Measurements from ENCODE around the gene TSPAN9. TPM values are rescaled to one million over a fixed set of nuclear protein-coding genes. Genes with fewer than 3 reads are reported as not detected.

TSPAN9 gene
- total and polyA plus RNA-seq, 9 donors, result 24.9 to 72.3 (median 55.7) TPM

DNA sequence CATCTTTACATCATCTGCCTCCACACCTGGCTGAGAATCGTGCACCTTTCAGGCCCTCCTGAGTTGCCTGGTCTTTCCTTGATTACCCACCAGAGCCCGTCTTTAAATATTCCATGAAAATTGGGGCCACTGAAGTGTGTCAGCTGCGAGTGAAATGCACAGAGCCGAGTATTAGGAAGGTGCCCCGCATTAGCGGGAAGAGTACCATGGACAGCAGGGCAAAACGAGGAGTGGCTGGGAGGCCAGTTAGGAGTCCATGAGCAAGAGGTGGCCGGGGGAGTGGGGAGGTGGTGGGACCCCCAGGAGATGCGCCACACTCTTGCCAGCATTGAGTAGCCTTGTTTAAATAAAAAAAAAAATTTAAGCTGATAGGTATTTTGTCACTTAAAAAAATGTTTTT, 99.6 kb downstream of the TSPAN9 start:
- intact Hi-C loops (cut with DNase I), result loop anchor here in 1 of 4 donors (10.0 kb wide), 1 partner anchor 1968 kb away; no protein-coding TSS in a partner anchor
- no peak for DNase-seq
- 91 to 93% (median 93%) methylated on average over 9 of the region's 9 CpGs for WGBS, 3 donors
- Histone ChIP-seq H3K4me3 (no peak overlapping the region), H3K36me3 (no peaks in the 10 kb centered on the region), H3K27me3 (no peaks in the 10 kb centered on the region), H3K27ac (no peak overlapping the region), H3K9me3 (no peaks in the 10 kb centered on the region), H3K4me1 (ENCODE audit: insufficient read depth) (peaks cover 3% of the 10 kb centered on the region)
- TF ChIP-seq POLR2A (IDR thresholded peaks at IDR 0.05), result no peak

GRCh38 chr12:3177778-3178425, 100.7 kb downstream of the TSPAN9 start:
- H3K27ac ChIP-seq, result no peak overlapping the region
- no peak for DNase-seq
- peaks cover 3% of the 10 kb centered on the region for H3K4me1 ChIP-seq (ENCODE audit: insufficient read depth)
- H3K27me3 ChIP-seq, result no peaks in the 10 kb centered on the region
- H3K4me3 ChIP-seq, result no peak overlapping the region
- intact Hi-C loops (cut with DNase I), result loop anchor here in 1 of 4 donors (10.0 kb wide), 1 partner anchor 1967 kb away; no protein-coding TSS in a partner anchor
- TF ChIP-seq EP300 (IDR thresholded peaks at IDR 0.05) (no peak), POLR2A (IDR thresholded peaks at IDR 0.05) (no peak)
- TF ChIP-seq, protein P1, sequence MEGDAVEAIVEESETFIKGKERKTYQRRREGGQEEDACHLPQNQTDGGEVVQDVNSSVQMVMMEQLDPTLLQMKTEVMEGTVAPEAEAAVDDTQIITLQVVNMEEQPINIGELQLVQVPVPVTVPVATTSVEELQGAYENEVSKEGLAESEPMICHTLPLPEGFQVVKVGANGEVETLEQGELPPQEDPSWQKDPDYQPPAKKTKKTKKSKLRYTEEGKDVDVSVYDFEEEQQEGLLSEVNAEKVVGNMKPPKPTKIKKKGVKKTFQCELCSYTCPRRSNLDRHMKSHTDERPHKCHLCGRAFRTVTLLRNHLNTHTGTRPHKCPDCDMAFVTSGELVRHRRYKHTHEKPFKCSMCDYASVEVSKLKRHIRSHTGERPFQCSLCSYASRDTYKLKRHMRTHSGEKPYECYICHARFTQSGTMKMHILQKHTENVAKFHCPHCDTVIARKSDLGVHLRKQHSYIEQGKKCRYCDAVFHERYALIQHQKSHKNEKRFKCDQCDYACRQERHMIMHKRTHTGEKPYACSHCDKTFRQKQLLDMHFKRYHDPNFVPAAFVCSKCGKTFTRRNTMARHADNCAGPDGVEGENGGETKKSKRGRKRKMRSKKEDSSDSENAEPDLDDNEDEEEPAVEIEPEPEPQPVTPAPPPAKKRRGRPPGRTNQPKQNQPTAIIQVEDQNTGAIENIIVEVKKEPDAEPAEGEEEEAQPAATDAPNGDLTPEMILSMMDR (IDR thresholded peaks at IDR 0.05), result no peak
- H3K9me3 ChIP-seq, result no peaks in the 10 kb centered on the region
- WGBS, 3 donors, result 87 to 91% (median 89%) methylated on average over 18 of the region's 18 CpGs
- no peaks in the 10 kb centered on the region for H3K36me3 ChIP-seq

GRCh38 chr12:3178671-3179313, 101.6 kb downstream of the TSPAN9 start:
- Histone ChIP-seq H3K36me3 (no peaks in the 10 kb centered on the region), H3K9me3 (no peaks in the 10 kb centered on the region), H3K27ac (no peak overlapping the region), H3K4me3 (no peak overlapping the region), H3K27me3 (no peaks in the 10 kb centered on the region), H3K4me1 (ENCODE audit: insufficient read depth) (no peaks in the 10 kb centered on the region)
- WGBS, 3 donors, result 91 to 93% (median 93%) methylated on average over 12 of the region's 12 CpGs
- intact Hi-C loops (cut with DNase I), result loop anchor here in 1 of 4 donors (10.0 kb wide), 1 partner anchor 1966 kb away; no protein-coding TSS in a partner anchor
- no peak for DNase-seq
- TF ChIP-seq, protein P1 (IDR thresholded peaks at IDR 0.05), result no peak
- TF ChIP-seq POLR2A (IDR thresholded peaks at IDR 0.05), result no peak

- TF ChIP-seq EP300 (IDR thresholded peaks at IDR 0.05), result no peak
- TF ChIP-seq POLR2A (IDR thresholded peaks at IDR 0.05), result no peak
- Histone ChIP-seq H3K4me1 (ENCODE audit: insufficient read depth) (no peaks in the 10 kb centered on the region), H3K36me3 (no peaks in the 10 kb centered on the region), H3K9me3 (no peaks in the 10 kb centered on the region), H3K27ac (no peak overlapping the region), H3K4me3 (no peak overlapping the region), H3K27me3 (no peaks in the 10 kb centered on the region)
- WGBS, 3 donors, result 92 to 94% (median 92%) methylated on average over 12 of the region's 12 CpGs
- intact Hi-C loops (cut with DNase I), result loop anchor here in 1 of 4 donors (10.0 kb wide), 1 partner anchor 1965 kb away; no protein-coding TSS in a partner anchor
- DNase-seq, result no peak
Observed at GRCh38 chr12:3179731-3180130, 102.6 kb downstream of the TSPAN9 start.

DNA sequence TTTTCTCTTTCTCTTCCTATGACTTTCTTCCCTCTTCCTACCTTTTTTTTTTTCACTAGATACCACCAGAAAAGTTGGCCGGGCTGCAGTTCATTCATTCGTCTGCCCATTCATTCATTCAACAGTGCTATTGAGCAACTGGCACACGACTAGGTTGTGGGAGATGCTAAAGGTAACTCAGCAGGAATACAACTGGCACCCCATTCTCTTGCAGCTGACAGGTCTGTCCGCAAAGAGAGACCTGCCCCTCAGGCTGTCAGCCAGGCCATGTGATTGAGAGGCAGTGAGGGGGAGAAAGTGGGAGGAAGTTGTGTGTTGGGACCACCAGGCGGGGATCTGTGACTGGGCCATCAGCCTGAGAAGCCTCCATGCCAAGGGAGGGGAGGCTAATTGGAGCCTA, 105.2 kb downstream of the TSPAN9 start:
- Histone ChIP-seq H3K9me3 (no peaks in the 10 kb centered on the region), H3K4me3 (no peak overlapping the region), H3K4me1 (ENCODE audit: insufficient read depth) (peaks cover 4% of the 10 kb centered on the region), H3K27me3 (no peaks in the 10 kb centered on the region), H3K36me3 (no peaks in the 10 kb centered on the region), H3K27ac (no peak overlapping the region)
- no peak for TF ChIP-seq EP300 (IDR thresholded peaks at IDR 0.05)
- TF ChIP-seq, protein P1 (IDR thresholded peaks at IDR 0.05), result no peak
- no peak for TF ChIP-seq POLR2A (IDR thresholded peaks at IDR 0.05)
- WGBS, 3 donors, result 74 to 84% (median 84%) methylated on average over 5 of the region's 5 CpGs
- intact Hi-C loops (cut with DNase I), result no loop called here
- no peak for DNase-seq
